ENCODE data around the gene SUN2.

DNA sequence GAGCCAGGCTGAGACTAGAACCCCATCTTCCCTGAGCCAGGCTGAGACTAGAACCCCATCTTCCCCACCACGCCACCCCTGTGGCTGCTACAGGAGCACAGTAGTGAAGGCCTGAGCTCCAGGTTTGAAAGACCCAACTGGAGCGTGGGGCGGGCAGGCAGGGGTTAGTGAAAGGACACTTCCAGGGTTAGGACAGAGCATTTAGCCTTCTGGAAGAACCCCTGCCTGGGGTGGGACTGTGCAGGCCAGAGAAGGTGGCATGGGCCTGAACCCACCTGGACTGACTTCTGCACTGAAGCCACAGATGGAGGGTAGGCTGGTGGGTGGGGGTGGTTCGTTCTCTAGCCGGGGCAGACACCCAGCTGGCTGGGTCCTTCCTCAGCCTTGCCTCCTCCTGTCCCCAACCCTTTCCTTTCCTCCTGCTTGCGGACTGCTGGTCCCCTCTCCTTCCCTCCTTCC, 24.1 kb downstream of the SUN2 start:
- no peak for TF ChIP-seq POLR2A (IDR thresholded peaks at IDR 0.05)
- TF ChIP-seq, protein P1, sequence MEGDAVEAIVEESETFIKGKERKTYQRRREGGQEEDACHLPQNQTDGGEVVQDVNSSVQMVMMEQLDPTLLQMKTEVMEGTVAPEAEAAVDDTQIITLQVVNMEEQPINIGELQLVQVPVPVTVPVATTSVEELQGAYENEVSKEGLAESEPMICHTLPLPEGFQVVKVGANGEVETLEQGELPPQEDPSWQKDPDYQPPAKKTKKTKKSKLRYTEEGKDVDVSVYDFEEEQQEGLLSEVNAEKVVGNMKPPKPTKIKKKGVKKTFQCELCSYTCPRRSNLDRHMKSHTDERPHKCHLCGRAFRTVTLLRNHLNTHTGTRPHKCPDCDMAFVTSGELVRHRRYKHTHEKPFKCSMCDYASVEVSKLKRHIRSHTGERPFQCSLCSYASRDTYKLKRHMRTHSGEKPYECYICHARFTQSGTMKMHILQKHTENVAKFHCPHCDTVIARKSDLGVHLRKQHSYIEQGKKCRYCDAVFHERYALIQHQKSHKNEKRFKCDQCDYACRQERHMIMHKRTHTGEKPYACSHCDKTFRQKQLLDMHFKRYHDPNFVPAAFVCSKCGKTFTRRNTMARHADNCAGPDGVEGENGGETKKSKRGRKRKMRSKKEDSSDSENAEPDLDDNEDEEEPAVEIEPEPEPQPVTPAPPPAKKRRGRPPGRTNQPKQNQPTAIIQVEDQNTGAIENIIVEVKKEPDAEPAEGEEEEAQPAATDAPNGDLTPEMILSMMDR (IDR thresholded peaks at IDR 0.05) = no peak

All from uterus (tissue), 2 donors.